ENCODE data around the gene PRSS16.
"Not testable (repeated sequence)": the region's sequence is repeated elsewhere in the genome, so short reads cannot be mapped to it uniquely, and the experiment has no call there.

PRSS16 gene

DNA sequence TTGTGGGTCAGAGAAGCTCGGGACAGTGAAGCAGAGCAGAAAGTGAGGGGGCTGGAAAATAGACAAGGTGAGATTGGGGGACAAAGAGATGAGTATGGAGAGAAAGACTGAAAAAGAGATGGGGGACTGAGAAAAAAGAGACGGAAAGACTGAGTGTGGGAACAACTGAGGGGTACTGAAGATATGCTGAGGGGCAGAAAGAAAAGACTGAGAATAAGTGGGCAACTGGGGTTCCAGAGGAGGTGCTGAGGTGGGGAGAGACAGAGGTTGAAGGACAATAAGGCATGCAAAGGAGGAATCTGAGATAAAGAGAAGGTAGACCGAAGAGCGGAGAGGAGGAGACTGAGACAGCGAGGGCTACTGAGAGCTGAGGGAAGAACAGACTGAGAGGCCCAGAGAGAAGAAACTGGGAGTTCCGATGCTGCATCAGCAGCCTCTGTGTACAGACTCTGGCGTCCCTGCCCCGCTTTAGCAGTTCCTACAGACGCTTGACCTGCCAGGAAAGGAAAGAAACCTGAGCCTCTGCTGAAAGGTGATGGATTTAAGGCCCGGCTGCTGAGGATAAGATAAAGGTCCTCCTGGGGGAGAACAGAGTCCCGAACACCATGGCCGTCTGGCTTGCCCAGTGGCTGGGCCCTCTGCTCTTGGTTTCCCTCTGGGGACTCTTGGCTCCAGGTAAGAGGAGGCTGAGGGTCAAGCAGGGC is at the start of gene PRSS16:
PRSS16 (plus strand) TSS at position 569 of the 704 bp plus-strand sequence; CDS start at position 606, 37 bp downstream.
- no peak for DNase-seq

DNA sequence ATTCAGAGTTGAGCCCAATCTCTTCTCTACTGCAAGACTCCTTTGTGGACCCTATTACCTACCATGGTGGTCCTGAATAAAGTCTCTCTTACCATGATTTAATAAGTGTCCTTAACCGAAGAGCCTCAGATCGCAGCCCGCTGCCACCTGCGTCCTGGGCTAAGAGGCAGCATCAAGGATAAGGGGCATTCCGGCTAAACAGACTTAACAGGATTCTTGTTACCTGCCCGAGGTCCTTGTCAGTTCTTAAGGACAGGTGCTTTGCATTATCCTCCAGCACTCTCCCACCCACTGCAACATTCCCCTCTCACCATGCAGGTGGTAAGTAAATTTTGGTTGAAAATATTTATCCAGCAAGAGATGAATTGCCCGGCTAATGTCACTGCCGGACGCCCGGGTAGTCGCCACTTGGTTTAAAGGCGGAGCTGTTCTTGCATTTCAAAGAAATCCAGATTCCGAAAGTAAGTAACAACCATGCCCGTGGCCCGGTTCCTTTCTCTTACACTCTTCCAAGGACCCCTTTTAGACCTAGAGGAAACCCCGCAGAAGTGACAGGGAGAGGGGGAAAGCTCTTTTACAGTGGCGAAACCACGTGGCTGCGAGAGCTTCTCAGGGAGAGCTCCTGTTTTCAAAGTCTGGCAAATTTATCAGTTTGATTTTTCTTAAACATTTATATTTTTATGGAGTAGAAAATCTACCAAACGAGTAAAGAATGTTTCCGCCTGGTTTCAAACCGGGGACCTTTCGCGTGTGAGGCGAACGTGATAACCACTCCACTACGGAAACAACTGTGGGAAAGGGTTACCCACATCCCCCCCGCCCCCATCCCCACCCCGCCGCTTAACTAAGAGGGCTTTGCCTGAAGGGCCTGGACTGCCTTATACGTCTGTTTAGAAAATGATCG is 41.9 kb upstream of the PRSS16 start:
- DNase-seq, result peak in 1 of 2 donors; percentile 42

DNA sequence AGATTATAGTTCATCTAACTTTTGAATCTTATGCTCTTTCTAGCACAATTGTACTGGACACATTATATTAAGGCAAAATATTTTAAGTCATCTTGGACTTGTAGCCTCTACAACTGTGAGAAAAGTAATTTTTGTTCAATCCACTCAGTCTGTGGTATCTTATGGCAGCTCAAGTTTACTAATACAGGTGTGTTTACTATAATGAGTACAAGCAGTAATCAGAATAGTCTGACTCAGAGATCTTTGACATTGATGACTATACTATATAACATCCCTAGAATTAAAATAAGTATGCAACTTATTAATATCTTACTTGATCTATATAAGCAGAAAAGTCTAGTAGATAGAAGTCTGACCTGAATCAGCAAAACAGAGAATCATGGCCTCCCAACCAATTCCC is 40.7 kb upstream of the PRSS16 start:
- no peak for DNase-seq

DNA sequence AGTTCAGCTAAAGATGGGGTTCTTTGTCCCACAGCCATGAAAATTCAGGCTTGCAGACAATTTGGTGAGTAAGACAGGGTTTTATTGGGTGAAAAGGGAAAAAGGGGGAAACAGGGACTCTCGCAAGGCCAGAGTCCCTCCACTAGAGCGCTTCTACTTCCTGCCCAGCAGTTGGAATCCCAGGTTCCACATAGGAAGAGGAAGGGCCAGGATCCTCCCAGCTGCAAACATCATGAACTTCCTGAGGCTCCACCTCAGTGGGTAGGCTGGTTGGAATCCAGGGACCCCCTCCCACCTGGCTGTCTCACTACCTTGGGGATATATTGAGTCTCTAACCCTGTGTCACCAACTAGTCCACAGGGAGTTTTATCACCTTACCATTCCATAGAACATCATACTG is 39.5 kb upstream of the PRSS16 start:
- DNase-seq, result no peak

DNA sequence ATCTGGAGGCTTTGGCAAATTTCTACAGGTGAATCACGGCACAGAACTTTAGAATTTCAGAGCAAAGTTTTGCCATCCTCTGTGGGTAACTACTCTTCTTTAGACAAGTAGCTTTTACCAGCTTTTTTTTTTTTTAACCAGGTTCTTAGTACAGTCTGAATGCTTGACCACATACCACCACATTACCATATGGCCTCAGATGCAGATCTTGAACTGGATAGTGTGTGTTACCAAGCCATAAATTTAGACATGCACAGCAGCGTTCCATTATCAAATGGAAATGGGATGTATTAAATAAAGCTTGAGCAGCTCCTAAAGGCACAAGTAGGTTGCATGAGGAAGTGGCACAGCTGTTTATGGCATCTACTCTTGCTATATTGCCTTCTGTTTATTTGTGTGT is 38.3 kb upstream of the PRSS16 start:
- no peak for DNase-seq

DNA sequence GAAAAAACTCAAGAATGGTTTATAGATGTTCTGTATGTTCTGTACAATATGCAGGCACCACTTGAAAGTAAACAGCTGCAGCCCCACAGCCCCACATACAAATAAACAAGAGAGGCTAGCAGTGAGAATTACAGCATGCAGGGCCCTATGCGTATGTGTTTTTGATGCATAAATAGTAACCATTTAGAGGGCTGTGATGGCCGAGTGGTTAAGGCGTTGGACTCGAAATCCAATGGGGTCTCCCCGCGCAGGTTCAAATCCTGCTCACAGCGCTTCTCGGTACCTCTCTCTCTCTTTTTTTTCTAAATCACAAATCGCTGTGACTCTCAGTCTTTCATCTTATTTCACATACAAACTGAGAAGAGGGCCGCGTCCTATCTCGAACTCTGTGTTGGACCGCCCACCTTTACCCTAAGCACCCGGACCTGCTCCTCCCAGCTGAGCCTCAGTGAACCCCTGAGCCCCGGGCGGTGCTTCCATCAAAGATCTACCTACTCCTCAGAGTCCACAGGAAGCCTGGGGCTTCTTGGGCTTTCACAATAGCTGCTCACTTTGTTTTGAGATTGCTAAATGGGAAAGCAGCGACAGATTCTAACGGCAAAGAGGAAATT is 37.7 kb upstream of the PRSS16 start:
- DNase-seq, result no peak

- not testable (repeated sequence) for DNase-seq
Measured at GRCh38 chr6:27213091-27213517, 34.4 kb upstream of the PRSS16 start.

- DNase-seq, result no peak
Measured at GRCh38 chr6:27213544-27214125, 33.9 kb upstream of the PRSS16 start.

GRCh38 chr6:27214126-27214601 is 33.3 kb upstream of the PRSS16 start:
- no peak for DNase-seq

- no peak for DNase-seq
Measured at GRCh38 chr6:27216874-27217273, 30.6 kb upstream of the PRSS16 start.

GRCh38 chr6:27222971-27223370 is 24.5 kb upstream of the PRSS16 start:
- DNase-seq, result not testable (repeated sequence)

- DNase-seq, result no peak
Measured at GRCh38 chr6:27224729-27225128, 22.8 kb upstream of the PRSS16 start.

DNA sequence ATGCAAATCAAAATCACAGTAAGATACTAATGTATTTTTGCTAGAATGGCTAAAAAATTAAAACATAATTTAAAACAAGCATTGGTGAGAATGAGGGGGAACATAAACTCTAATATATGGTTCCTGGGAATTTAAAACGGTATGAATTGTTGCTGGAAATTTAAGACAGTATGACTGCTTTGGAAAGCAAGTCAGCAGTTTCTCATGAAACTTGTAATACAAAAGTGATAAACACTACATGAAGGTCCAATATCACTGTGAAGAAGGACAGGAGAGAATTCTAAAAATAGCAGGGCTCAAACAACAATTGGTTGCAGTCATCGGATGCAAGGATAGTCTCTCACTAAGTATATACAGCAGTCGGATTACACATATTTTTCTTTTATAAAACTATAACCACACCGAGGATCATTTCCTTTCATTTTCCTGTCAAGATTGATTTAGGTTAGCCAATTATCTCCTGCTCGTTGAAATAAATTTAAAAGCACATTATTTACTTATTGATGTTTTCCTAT is 18.5 kb upstream of the PRSS16 start:
- no peak for DNase-seq

GRCh38 chr6:27230758-27231111 is 16.8 kb upstream of the PRSS16 start:
- DNase-seq, result no peak

DNA sequence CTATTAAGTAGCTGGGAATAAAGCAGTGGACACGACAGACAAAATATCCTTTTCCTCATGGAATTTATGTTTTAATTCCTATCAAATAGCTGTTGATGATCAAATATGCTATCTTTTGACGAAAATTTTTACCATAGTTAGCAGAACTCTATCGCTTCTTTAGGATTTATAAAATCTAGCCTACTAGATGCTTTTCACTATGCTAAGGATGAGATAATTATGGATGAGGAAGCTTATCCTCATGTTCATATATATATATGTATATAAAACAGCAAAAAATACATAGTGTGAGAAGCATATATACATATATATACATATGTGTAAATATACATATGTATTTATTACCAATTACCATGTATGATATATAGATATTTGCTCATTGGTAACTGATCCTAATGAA is 12.9 kb upstream of the PRSS16 start:
- DNase-seq, result no peak

DNA sequence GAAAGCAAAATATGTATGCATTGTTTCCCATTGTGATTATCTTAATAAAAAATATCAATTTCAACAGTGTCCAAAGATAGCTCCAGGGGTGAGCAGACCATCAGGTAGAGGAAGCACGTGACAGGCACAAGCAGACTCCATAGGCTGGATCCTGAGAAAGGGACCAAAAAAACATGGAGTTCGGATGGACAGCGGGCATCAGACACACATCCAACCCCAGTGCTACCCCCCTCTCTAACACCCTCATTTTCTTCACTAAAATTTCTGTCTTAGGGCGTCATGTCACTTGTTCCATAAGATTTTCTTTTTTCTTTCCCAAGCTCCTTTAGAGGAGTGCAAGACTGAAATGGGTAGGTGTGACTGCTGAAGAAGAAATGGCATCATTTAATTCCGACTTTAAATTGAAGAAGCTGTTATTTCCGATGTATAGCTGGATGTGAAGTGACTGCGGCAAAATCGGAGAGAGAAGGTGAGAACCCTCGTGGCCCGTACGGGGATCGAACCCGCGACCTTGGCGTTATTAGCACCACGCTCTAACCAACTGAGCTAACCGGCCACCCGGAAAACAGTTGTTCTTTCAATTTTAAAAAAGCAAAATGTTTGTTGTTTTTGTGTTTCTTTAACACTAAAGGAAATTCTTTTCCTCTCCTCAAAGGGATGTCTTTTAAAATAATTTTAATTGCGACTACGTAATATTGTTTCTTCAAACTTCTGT is 10.3 kb upstream of the PRSS16 start:
- DNase-seq, result no peak

- no peak for DNase-seq
Measured at GRCh38 chr6:27238010-27238983, 9.2 kb upstream of the PRSS16 start.

DNA sequence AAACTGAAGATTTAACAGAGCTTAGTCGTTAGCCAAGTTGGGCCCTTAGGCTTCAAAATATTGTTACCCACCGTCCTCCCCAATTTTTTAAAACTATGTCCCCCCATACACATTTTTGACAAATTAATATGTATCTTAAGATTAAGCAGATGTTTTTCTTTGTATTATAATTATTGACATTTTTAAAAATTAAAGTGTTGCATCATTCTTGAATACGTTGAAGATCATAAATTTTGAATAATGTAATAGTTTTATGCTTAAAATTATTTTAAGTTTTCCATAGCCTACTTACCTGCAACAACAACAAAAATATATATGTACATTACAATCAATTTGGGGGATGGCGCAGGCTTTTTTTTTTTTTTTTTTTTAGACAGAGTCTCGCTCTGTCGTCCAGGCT is 8.2 kb upstream of the PRSS16 start:
- DNase-seq, result no peak

DNA sequence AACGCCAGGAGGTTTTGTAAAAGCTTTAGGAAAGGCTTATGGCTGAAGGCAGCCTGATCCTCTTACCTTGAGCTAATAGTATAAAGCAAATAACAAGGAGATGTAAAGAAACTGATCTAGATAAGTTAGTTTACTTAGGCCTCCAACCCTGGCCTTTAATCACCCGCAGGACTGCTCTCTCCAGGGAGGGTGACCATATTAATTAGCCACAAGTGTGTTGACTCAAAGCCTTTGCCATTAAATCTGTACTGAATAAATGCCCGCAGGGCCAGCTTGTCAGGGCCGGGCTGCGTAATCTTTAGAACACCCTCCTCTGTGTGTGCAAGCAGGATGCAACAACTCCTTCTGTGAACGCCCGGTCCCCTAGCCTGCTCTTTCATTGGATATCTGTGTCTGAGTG is 6.1 kb upstream of the PRSS16 start:
- DNase-seq, result no peak

DNA sequence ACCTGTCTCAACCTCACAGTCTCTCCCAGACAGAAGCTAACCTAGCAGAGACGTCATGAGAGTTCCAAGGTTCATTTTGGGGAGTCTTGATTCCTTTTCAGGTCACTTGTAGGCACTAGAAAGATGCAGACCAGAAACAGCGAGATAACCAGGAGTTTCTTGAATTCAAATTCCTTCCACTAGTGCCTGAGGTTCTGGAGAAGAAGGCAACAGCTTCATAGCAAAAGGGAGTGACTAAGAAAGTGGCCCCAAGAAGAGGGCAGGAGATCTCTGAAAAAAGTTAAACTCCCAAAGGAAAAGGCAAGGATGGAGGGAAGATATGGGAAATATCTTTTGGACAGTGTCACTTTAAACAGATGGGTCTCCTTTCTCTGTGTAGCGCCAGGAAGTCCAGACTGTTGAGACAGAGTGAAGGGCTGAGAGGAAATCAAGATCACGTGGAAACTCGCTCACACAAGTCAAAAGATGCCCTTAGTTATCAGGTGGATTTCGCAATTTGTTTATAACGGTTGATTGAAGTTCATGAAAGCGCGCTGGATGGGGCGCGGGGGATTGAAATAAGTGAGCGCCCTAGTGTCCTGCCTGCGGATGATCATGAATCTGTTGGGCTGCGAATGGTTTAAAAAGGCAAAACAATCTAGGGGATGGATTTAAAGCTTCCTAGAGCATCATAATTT is 4.8 kb upstream of the PRSS16 start:
- no peak for DNase-seq
